GM23248 (cell line): ENCODE results near the gene PAXIP1. TPM values are rescaled to one million over a fixed set of nuclear protein-coding genes. Genes with fewer than 3 reads are reported as not detected.

ENCODE experiments used
- DNase-seq: peaks from one replicate; pipeline ENCODE4 v3.0.0-alpha.2; 2015
- H2AFZ ChIP-seq: fragments of 200-600 bp; sonication (generic); 2 replicates; pipeline ENCODE4 v1.6.1; 2016; ENCODE audit warnings: antibody characterized with exemption
- H3F3A ChIP-seq: fragments of 200-600 bp; sonication (generic); 2 replicates; pipeline ENCODE4 v1.6.1; 2016; ENCODE audit warnings: mild to moderate bottlenecking, antibody characterized with exemption, mixed run types; ENCODE audit not compliant: insufficient read depth
- H3K27ac ChIP-seq: fragments of 200-600 bp; sonication (generic); 2 replicates; pipeline ENCODE4 v1.5.1; 2016; ENCODE audit warnings: mild to moderate bottlenecking
- H3K27me3 ChIP-seq: fragments of 200-600 bp; sonication (generic); replicated peaks from 2 replicates; pipeline ENCODE4 v1.6.1; 2016; ENCODE audit warnings: mild to moderate bottlenecking; ENCODE audit not compliant: insufficient read depth
- H3K36me3 ChIP-seq: fragments of 200-600 bp; sonication (generic); 2 replicates; pipeline ENCODE4 v1.6.1; 2016; ENCODE audit warnings: low read depth, mild to moderate bottlenecking
- H3K4me1 ChIP-seq: fragments of 200-600 bp; sonication (generic); 2 replicates; pipeline ENCODE4 v1.6.1; 2016; ENCODE audit warnings: mild to moderate bottlenecking; ENCODE audit not compliant: insufficient read depth
- H3K4me2 ChIP-seq: fragments of 200-600 bp; sonication (generic); one replicate; pipeline ENCODE4 v1.6.1; 2016; ENCODE audit warnings: mild to moderate bottlenecking; ENCODE audit not compliant: unreplicated experiment
- H3K4me3 ChIP-seq: fragments of 200-600 bp; sonication (generic); 2 replicates; pipeline ENCODE4 v1.5.1; 2016; ENCODE audit warnings: mild to moderate bottlenecking
- H3K79me2 ChIP-seq: fragments of 200-600 bp; sonication (generic); 2 replicates; pipeline ENCODE4 v1.6.1; 2016; ENCODE audit warnings: mild to moderate bottlenecking; ENCODE audit not compliant: insufficient read depth
- H3K9ac ChIP-seq: fragments of 200-600 bp; sonication (generic); 2 replicates; pipeline ENCODE4 v1.6.1; 2016; ENCODE audit warnings: mild to moderate bottlenecking
- H3K9me2 ChIP-seq: fragments of 200-600 bp; sonication (generic); 2 replicates; pipeline ENCODE4 v1.6.1; 2016; ENCODE audit warnings: mixed run types, mild to moderate bottlenecking, moderate library complexity; ENCODE audit not compliant: insufficient read depth
- H3K9me3 ChIP-seq: fragments of 200-600 bp; sonication (generic); one replicate; pipeline ENCODE4 v1.6.1; 2017; ENCODE audit warnings: low read depth
- H4K20me1 ChIP-seq: fragments of 200-600 bp; sonication (generic); 2 replicates; pipeline ENCODE4 v1.6.0; 2016; ENCODE audit not compliant: insufficient read depth
- EZH2 ChIP-seq: fragments of 200-600 bp; sonication (generic); IDR thresholded peaks from 2 replicates; pipeline ENCODE4 v1.6.1; 2018; ENCODE audit warnings: antibody characterized with exemption, mild to moderate bottlenecking; ENCODE audit not compliant: insufficient read depth, poor library complexity, severe bottlenecking
- EZH2phosphoT487 ChIP-seq: fragments of 200-600 bp; sonication (generic); IDR thresholded peaks from 2 replicates; pipeline ENCODE4 v1.6.1; 2018; ENCODE audit warnings: antibody characterized with exemption, moderate library complexity, mild to moderate bottlenecking, low read depth; ENCODE audit not compliant: insufficient read depth
- WGBS, 2 experiments: methylation state at CpG; one replicate each; pipeline ENCODE4 v1.1.6; 2015 to 2017; ENCODE audit warnings: low lambda C conversion rate in 2 of 2, low coverage in 1 of 2; ENCODE audit errors: missing lambda C conversion rate in 2 of 2; 5-methylcytosine and 5-hydroxymethylcytosine counted together
- in situ Hi-C: fragments of 300-500 bp; cut with MboI; formaldehyde crosslinking; loops from 2 replicates; pipeline ENCODE4 v1.15.0; 2020
- polyA plus RNA-seq: library from polyadenylated mRNA; unstranded; fragments of >200 nt; fragmentation: Nextera tagmentation; extraction: Ambion mirVana; gene quantifications from 2 replicates; pipeline ENCODE4 v1.2.1, GENCODE V29; 2016
- total RNA-seq: library from RNA; depleted of rRNA; stranded (reverse); fragments of >200 nt; shearing (Covaris generic); gene quantifications from 2 replicates; pipeline ENCODE4 v1.2.3, GENCODE V29; 2014

Gene PAXIP1
- total and polyA plus RNA-seq, 2 experiments from 2014 or later = 1.8 to 5.8 TPM

DNA sequence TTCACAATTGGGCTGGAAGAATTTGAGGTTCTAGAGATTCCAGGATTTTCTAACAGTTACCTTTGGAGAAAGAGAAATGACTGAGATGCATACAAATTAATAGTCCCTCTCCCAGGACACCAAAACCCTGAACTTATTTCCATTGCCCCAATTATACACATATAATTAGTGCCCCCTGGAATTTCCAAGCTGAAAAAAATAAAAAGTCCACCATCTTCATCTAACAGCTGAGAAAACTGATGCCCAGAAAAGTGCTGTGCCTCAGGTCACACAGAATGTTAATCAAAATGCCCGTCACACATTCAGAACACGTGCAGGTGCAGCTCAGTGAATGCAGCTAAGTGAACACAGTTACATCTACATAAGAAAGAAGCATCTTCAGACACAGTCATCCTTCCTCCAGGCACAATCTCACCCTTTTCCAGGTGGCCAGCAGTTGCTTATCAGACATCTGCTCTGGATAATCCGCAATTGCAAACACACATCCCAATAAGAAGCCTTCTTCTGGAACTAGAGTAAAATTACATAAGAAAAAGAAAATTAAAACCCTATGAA, 35.4 kb downstream of the PAXIP1 start:
- no peaks in the 10 kb centered on the region for H3K27me3 ChIP-seq
- in situ Hi-C loops = no loop called here
- H3K27ac ChIP-seq = no peak overlapping the region
- H3K9ac ChIP-seq = no peak overlapping the region
- no peaks in the 10 kb centered on the region for H3K4me1 ChIP-seq
- no peak overlapping the region for H3K4me2 ChIP-seq
- no peak overlapping the region for H2AFZ ChIP-seq
- H3K9me3 ChIP-seq = no peaks in the 10 kb centered on the region
- H3F3A ChIP-seq = no peaks in the 10 kb centered on the region
- no peak for DNase-seq
- no peak for TF ChIP-seq EZH2
- TF ChIP-seq EZH2phosphoT487 = no peak
- H3K79me2 ChIP-seq = no peaks in the 10 kb centered on the region
- WGBS, 2 experiments = 88 to 93% methylated on average over 3 of the region's 3 CpGs
- H3K4me3 ChIP-seq = no peak overlapping the region
- peaks cover 29% of the 10 kb centered on the region for H3K36me3 ChIP-seq
- H3K9me2 ChIP-seq = no peaks in the 10 kb centered on the region
- H4K20me1 ChIP-seq = no peaks in the 10 kb centered on the region

DNA sequence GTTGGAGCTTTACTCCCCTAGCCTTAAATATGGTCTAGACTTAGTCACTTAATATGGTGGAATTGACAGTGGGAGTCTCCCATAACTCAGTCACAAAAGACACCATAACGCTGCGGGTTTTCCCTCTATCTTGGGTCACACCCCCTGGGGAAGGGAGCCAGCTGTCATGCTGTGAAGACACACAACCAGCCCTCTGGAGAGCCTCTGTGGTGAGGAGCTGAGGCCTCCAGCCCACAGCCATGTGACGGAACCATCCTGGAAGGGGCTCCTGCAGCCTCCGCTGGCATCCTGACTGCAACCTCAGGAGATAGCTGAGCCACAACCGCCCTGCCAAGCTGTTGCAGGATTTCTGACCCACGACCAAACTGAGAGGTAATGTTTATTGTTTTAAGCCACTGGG, 37.9 kb downstream of the PAXIP1 start:
- no peaks in the 10 kb centered on the region for H3K4me1 ChIP-seq
- TF ChIP-seq EZH2 (no peak), EZH2phosphoT487 (no peak)
- no peak overlapping the region for H3K9ac ChIP-seq
- H3K27ac ChIP-seq = no peak overlapping the region
- no peak overlapping the region for H3K4me3 ChIP-seq
- H4K20me1 ChIP-seq = no peaks in the 10 kb centered on the region
- no peaks in the 10 kb centered on the region for H3K27me3 ChIP-seq
- no peak overlapping the region for H3K4me2 ChIP-seq
- no peak for DNase-seq
- no peak overlapping the region for H2AFZ ChIP-seq
- in situ Hi-C loops = no loop called here
- 90 to 91% methylated on average over 6 of the region's 6 CpGs for WGBS, 2 experiments
- H3K9me3 ChIP-seq = no peaks in the 10 kb centered on the region
- no peaks in the 10 kb centered on the region for H3K9me2 ChIP-seq
- peaks cover 46% of the 10 kb centered on the region for H3K36me3 ChIP-seq
- H3F3A ChIP-seq = no peaks in the 10 kb centered on the region
- H3K79me2 ChIP-seq = no peaks in the 10 kb centered on the region

DNA sequence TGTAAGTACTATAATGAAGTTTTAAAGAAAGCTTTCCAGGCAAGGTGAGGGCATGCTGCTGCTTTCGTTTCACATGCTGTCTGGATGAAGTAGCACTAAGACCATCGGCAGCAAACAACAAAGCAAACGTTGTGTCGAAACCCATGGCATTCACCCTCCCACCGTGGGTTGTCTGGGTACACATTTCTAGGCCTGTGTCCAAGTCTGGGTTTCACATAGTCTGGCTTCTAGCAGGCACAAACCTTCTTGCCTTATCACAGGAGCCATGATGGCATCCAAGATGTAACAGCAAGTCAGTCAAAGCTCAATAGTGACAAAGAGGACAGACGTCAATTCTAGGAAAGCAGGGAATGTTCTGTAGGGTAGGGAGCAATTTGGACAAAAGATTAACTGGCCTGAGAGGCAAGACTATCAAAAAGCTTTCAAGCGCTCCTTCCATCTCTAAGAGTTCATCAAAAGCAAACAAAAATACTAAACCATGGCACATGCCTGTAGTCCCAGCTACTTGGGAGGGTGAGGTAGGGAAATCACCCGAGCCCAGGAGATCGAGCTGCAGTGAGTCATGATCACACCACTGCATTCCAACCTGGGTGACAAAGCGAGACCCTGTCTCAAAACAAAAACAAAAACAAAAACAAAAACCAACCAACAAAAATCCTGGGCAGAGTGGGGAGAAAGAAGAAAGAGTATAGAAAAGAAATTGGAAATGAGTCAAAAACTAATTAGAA, 42.7 kb downstream of the PAXIP1 start:
- TF ChIP-seq EZH2 (no peak), EZH2phosphoT487 (no peak)

DNA sequence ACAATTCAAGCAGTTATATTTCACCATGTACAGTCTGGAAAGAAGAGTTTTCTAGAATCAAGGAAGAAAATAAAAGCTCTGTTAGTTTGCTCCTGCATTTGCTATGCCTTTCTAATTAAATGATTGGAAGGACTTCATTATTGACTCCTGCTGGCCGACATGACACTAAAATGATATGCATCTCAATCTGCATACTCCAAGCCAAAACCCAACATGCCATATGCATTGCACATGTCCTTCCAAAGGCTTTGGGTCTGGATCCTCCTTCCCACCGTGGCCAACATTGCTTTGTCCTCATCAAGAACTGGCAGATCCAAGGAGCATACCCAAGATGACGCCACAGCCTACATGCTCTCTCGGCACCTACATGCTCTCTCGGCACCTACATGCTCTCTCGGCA, 46.5 kb downstream of the PAXIP1 start:
- H2AFZ ChIP-seq = no peak overlapping the region
- no peaks in the 10 kb centered on the region for H3K79me2 ChIP-seq
- no peak for DNase-seq
- peaks cover 71% of the 10 kb centered on the region for H3K36me3 ChIP-seq
- WGBS, 2 experiments = 74 to 75% methylated on average over 6 of the region's 6 CpGs
- in situ Hi-C loops = no loop called here
- no peaks in the 10 kb centered on the region for H4K20me1 ChIP-seq
- no peak overlapping the region for H3K4me2 ChIP-seq
- no peaks in the 10 kb centered on the region for H3K4me1 ChIP-seq
- no peak overlapping the region for H3K27ac ChIP-seq
- no peak for TF ChIP-seq EZH2
- no peak for TF ChIP-seq EZH2phosphoT487
- H3K27me3 ChIP-seq = no peaks in the 10 kb centered on the region
- H3K9me2 ChIP-seq = no peaks in the 10 kb centered on the region
- H3K9ac ChIP-seq = no peak overlapping the region
- no peaks in the 10 kb centered on the region for H3F3A ChIP-seq
- no peak overlapping the region for H3K4me3 ChIP-seq
- no peaks in the 10 kb centered on the region for H3K9me3 ChIP-seq

More for the DNA sequence above, 42.7 kb downstream of the PAXIP1 start:
- Histone ChIP-seq H3K4me1 (no peaks in the 10 kb centered on the region), H3K9me2 (no peaks in the 10 kb centered on the region), H3K4me2 (no peak overlapping the region), H3K4me3 (no peak overlapping the region), H3K27ac (no peak overlapping the region), H3K79me2 (no peaks in the 10 kb centered on the region), H3K27me3 (no peaks in the 10 kb centered on the region), H2AFZ (no peak overlapping the region), H3K36me3 (peaks cover 63% of the 10 kb centered on the region), H4K20me1 (no peaks in the 10 kb centered on the region), H3F3A (no peaks in the 10 kb centered on the region), H3K9ac (no peak overlapping the region), H3K9me3 (no peaks in the 10 kb centered on the region)
- in situ Hi-C loops = no loop called here
- DNase-seq = no peak
- WGBS, 2 experiments = 76 to 80% methylated on average over 10 of the region's 10 CpGs
